Activated CD8-positive, alpha-beta T cell treated with anti-CD3 and anti-CD28 coated beads for 36 hours (primary cell): ENCODE measurements around the gene SKAP1. TPM values are rescaled to one million over a fixed set of nuclear protein-coding genes. Genes with fewer than 3 reads are reported as not detected.
"Not testable (repeated sequence)": the region's sequence is repeated elsewhere in the genome, so short reads cannot be mapped to it uniquely, and the experiment has no call there.

Source experiments
- ATAC-seq: fragments of 200-7000 bp; cut with Tn5 transposase; one replicate; pipeline ENCODE4 v1.10.0; 2021; ENCODE audit warnings: mild to moderate bottlenecking, moderate library complexity
- CTCF ChIA-PET: fragments of 350-600 bp; sonication (Branson Sonifier 250); formaldehyde crosslinking; loops from one replicate; lab custom pipeline; 2021; ENCODE audit warnings: antibody characterized with exemption; lab: Charles Lee
- POLR2A ChIA-PET: fragments of 350-600 bp; sonication (Branson Sonifier 250); formaldehyde crosslinking; loops from one replicate; lab custom pipeline; 2021; ENCODE audit warnings: antibody characterized with exemption; lab: Charles Lee
- DNase-seq: peaks from one replicate; pipeline ENCODE4 v3.0.0-alpha.2; 2020
- H3K27ac Mint-ChIP-seq: one replicate; pipeline ENCODE4 v1.8.0; 2021; ENCODE audit warnings: mild to moderate bottlenecking, mixed read lengths
- H3K27me3 Mint-ChIP-seq: one replicate; pipeline ENCODE4 v1.8.0; 2021; ENCODE audit warnings: mixed read lengths
- H3K36me3 Mint-ChIP-seq: one replicate; pipeline ENCODE4 v1.8.0; 2021; ENCODE audit warnings: low read depth, mixed read lengths
- H3K4me1 Mint-ChIP-seq: one replicate; pipeline ENCODE4 v1.8.0; 2021; ENCODE audit warnings: low read depth, mixed read lengths
- H3K4me3 Mint-ChIP-seq: one replicate; pipeline ENCODE4 v1.8.0; 2021; ENCODE audit warnings: mild to moderate bottlenecking, moderate library complexity, mixed read lengths
- H3K9me3 Mint-ChIP-seq: one replicate; pipeline ENCODE4 v1.8.0; 2021; ENCODE audit warnings: mixed read lengths
- intact Hi-C: fragments of 100-400 bp; cut with micrococcal nuclease; formaldehyde crosslinking; loops from one replicate; pipeline ENCODE4 v1.10.0; 2022
- total RNA-seq, 2 experiments: library from RNA; stranded (reverse); gene quantifications; one replicate each; pipeline ENCODE4 v1.2.3, GENCODE V29; 2021
- TF ChIP-seq, protein P1 (sequence below): fragments of 200-600 bp; IDR thresholded peaks from one replicate; pipeline ENCODE4 v1.8.0; 2022; ENCODE audit warnings: antibody characterized with exemption, mild to moderate bottlenecking

Gene SKAP1
- total RNA-seq, 2 experiments from 2014 or later = 73.9 to 81.3 TPM

DNA sequence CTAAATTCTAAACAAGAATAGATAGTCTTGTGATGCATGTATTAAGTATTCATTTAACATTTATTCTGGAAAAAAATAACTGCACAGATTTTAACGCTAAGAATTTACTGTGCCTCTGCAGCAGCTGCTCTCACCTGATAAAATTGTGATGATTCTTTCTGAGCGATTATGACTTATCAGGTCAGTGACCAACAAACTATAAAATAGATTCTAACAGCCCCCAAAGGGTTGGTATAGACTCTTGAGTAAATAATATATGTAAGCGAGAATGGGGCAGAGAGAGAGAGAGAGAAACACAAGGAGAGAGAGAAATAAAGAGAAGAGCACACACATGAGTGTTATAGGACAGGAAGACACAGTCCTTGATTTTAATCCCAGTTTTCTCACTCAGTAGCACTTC is 178.1 kb downstream of the SKAP1 start:
- H3K36me3 Mint-ChIP-seq = peaks cover 3% of the 10 kb centered on the region
- intact Hi-C loops = no loop called here

DNA sequence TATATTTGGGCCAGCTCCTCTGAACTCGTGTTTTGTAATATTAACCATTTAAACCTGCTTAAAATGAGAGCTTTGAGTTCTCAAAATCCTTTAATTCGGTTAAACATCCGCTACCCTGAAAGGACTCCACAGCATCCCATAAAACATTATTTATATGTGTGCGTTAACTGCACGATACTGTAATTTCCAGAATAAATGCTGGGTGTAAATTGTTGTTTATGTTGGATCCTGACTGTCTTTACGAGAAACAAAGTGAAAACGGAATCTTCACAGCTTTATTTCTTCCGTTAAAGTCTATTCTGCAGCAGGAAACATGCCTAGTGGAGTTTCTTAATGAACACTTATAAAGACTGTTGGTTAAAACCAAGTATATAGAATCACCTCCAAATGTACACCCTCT is 179.1 kb downstream of the SKAP1 start:
- H3K4me3 Mint-ChIP-seq = no peak overlapping the region
- CTCF ChIA-PET = interaction anchor here (0.8 to 3.0 kb wide), 4 partner anchors 9 to 342 kb away, joined by 3 to 17 read pairs (median 4); no protein-coding TSS in a partner anchor

More for the DNA sequence above, 178.1 kb downstream of the SKAP1 start:
- ChIA-PET POLR2A (no interaction called here), CTCF (interaction anchor here (1.2 kb wide), 1 partner anchor 341 kb away, joined by 3 read pairs; no protein-coding TSS in a partner anchor)
- ATAC-seq = no peak
- peaks cover 7% of the 10 kb centered on the region for H3K4me1 Mint-ChIP-seq
- no peak for DNase-seq
- H3K27ac Mint-ChIP-seq = no peak overlapping the region
- H3K9me3 Mint-ChIP-seq = no peaks in the 10 kb centered on the region
- no peaks in the 10 kb centered on the region for H3K27me3 Mint-ChIP-seq
- TF ChIP-seq, protein P1, sequence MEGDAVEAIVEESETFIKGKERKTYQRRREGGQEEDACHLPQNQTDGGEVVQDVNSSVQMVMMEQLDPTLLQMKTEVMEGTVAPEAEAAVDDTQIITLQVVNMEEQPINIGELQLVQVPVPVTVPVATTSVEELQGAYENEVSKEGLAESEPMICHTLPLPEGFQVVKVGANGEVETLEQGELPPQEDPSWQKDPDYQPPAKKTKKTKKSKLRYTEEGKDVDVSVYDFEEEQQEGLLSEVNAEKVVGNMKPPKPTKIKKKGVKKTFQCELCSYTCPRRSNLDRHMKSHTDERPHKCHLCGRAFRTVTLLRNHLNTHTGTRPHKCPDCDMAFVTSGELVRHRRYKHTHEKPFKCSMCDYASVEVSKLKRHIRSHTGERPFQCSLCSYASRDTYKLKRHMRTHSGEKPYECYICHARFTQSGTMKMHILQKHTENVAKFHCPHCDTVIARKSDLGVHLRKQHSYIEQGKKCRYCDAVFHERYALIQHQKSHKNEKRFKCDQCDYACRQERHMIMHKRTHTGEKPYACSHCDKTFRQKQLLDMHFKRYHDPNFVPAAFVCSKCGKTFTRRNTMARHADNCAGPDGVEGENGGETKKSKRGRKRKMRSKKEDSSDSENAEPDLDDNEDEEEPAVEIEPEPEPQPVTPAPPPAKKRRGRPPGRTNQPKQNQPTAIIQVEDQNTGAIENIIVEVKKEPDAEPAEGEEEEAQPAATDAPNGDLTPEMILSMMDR = no peak
- no peak overlapping the region for H3K4me3 Mint-ChIP-seq

DNA sequence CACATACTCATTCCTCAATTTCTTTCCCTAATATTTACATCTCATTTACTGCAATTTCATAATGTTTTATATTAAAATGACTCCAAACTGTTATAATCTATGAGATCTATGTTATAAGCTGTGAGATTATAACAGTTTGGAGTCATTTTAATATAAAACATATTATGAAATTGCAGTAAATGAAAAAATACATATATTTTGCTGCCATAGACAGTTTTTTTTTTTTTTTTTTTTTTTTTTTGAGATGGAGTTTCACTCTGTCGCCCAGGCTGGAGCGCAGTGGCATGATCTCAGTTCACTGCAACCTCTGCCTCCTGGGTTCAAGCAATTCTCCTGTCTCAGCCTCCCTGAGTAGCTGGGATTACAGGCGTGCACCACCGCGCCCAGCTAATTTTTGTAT is 180.0 kb downstream of the SKAP1 start:
- intact Hi-C loops, H3K36me3 Mint-ChIP-seq, H3K9me3 Mint-ChIP-seq, H3K27me3 Mint-ChIP-seq, H3K27ac Mint-ChIP-seq, ATAC-seq, DNase-seq, H3K4me3 Mint-ChIP-seq: not testable (repeated sequence)
- ChIA-PET POLR2A (interaction anchor here (1.1 kb wide), 1 partner anchor 348 kb away, joined by 3 read pairs; no protein-coding TSS in a partner anchor), CTCF (interaction anchor here (1.2 to 3.0 kb wide), 5 partner anchors 10 to 343 kb away, joined by 3 to 17 read pairs (median 4); no protein-coding TSS in a partner anchor)
- H3K4me1 Mint-ChIP-seq = peaks cover 19% of the 10 kb centered on the region

More for the DNA sequence above, 179.1 kb downstream of the SKAP1 start:
- no peak for ATAC-seq
- Mint-ChIP-seq H3K27me3 (no peaks in the 10 kb centered on the region), H3K27ac (no peak overlapping the region), H3K4me1 (peaks cover 14% of the 10 kb centered on the region), H3K9me3 (no peaks in the 10 kb centered on the region), H3K36me3 (no peaks in the 10 kb centered on the region)
- TF ChIP-seq, protein P1 = no peak
- intact Hi-C loops = no loop called here
- no peak for DNase-seq
- POLR2A ChIA-PET = interaction anchor here (0.6 to 1.1 kb wide), 3 partner anchors 281 to 383 kb away, joined by 3 read pairs; no protein-coding TSS in a partner anchor

DNA sequence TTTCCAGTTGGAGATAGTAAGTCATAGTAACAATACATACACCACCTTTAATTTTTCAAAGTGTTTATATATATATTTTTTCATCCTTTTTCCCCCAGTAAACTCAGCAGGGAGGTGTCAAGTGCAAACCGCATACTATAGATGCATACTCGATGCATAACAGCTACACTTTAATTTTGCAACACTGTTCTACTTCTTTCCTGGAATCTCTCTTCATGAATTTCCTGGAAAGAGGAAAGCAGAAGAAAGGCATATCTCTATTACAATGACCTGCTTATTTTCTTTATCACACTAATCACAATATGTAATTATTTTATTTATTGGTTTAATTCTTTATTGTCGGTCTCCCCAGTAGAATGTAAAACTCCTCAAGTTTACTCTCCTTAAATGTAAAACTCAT is 182.4 kb downstream of the SKAP1 start:
- DNase-seq = no peak
- H3K36me3 Mint-ChIP-seq = no peaks in the 10 kb centered on the region
- peaks cover 33% of the 10 kb centered on the region for H3K4me1 Mint-ChIP-seq
- intact Hi-C loops = no loop called here
- ChIA-PET CTCF (interaction anchor here (1.4 kb wide), 1 partner anchor 15 kb away, joined by 5 read pairs; no protein-coding TSS in a partner anchor), POLR2A (no interaction called here)
- no peaks in the 10 kb centered on the region for H3K27me3 Mint-ChIP-seq
- no peak overlapping the region for H3K4me3 Mint-ChIP-seq
- no peak for ATAC-seq
- TF ChIP-seq, protein P1 = no peak
- no peaks in the 10 kb centered on the region for H3K9me3 Mint-ChIP-seq
- no peak overlapping the region for H3K27ac Mint-ChIP-seq

DNA sequence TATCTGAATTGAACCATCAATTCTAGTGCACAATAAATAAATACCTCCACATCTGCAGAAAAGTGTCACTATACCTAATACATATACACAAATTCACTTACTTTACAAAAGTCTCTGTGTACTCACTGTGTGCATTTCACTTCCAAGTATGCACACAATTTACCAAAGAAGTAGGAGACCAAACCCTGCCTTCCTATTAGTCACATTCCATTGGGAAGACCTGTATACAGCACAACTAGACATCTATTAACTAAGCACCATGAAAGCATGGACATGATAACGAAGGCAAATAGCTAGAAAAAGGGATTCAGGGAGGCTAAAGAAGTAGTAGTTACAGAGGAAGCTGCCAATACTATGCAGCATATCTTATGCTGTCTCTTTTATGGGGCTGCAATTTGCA is 183.0 kb downstream of the SKAP1 start:
- peaks cover 37% of the 10 kb centered on the region for H3K4me1 Mint-ChIP-seq
- POLR2A ChIA-PET = no interaction called here
- H3K4me3 Mint-ChIP-seq = no peak overlapping the region
- TF ChIP-seq, protein P1 = no peak
- DNase-seq (no peak), ATAC-seq (no peak)
- CTCF ChIA-PET = interaction anchor here (1.4 kb wide), 1 partner anchor 16 kb away, joined by 5 read pairs; no protein-coding TSS in a partner anchor
- no peaks in the 10 kb centered on the region for H3K36me3 Mint-ChIP-seq
- intact Hi-C loops = no loop called here
- no peaks in the 10 kb centered on the region for H3K9me3 Mint-ChIP-seq
- no peak overlapping the region for H3K27ac Mint-ChIP-seq
- no peaks in the 10 kb centered on the region for H3K27me3 Mint-ChIP-seq
